WTC11 (cell line): ENCODE data around the gene DNASE1L2.

ENCODE experiments used
- CTCF ChIP-seq: fragments of 200-600 bp; IDR thresholded peaks from 2 replicates; pipeline ENCODE4 v1.8.0; 2022; ENCODE audit warnings: antibody characterized with exemption
- E2F5 ChIP-seq: sonication (generic); formaldehyde crosslinking; IDR thresholded peaks from 2 replicates; pipeline ENCODE4 v1.8.1; 2022; ENCODE audit warnings: mild to moderate bottlenecking, moderate library complexity, missing genetic modification reagents
- ELF4 ChIP-seq: sonication (generic); formaldehyde crosslinking; IDR thresholded peaks from 2 replicates; pipeline ENCODE4 v1.8.1; 2022; ENCODE audit warnings: low read depth, mild to moderate bottlenecking, moderate library complexity, missing genetic modification reagents
- GRHL2 ChIP-seq: fragments of 250-450 bp; sonication (Bioruptor Pico); IDR thresholded peaks from 2 replicates; pipeline ENCODE4 v1.8.0; 2022; ENCODE audit warnings: mild to moderate bottlenecking, moderate library complexity; ENCODE audit not compliant: insufficient replicate concordance, severe bottlenecking
- HMGXB4 ChIP-seq: sonication (generic); formaldehyde crosslinking; IDR thresholded peaks from 2 replicates; pipeline ENCODE4 v1.8.1; 2023; ENCODE audit warnings: mild to moderate bottlenecking, moderate library complexity, missing genetic modification reagents
- IRF1 ChIP-seq: sonication (generic); formaldehyde crosslinking; IDR thresholded peaks from 2 replicates; pipeline ENCODE4 v1.8.0; 2023; ENCODE audit warnings: missing genetic modification reagents
- JAZF1 ChIP-seq: fragments of 250-450 bp; sonication (Bioruptor Pico); IDR thresholded peaks from 2 replicates; pipeline ENCODE4 v1.9.0; 2021; ENCODE audit warnings: moderate library complexity, mild to moderate bottlenecking, inconsistent platforms
- JUN ChIP-seq: sonication (generic); formaldehyde crosslinking; IDR thresholded peaks from 2 replicates; pipeline ENCODE4 v1.8.0; 2023; ENCODE audit warnings: mild to moderate bottlenecking, missing genetic modification reagents
- SP1 ChIP-seq: sonication (generic); formaldehyde crosslinking; conservative IDR thresholded peaks from 2 replicates; pipeline ENCODE4 v1.8.1; 2022; ENCODE audit warnings: missing genetic modification reagents
- TCF7 ChIP-seq: sonication (generic); formaldehyde crosslinking; IDR thresholded peaks from 2 replicates; pipeline ENCODE4 v1.8.0; 2022; ENCODE audit warnings: mild to moderate bottlenecking, low read depth, missing genetic modification reagents, moderate library complexity
- ZBTB21 ChIP-seq: sonication (generic); formaldehyde crosslinking; IDR thresholded peaks from 2 replicates; pipeline ENCODE4 v1.8.1; 2023; ENCODE audit warnings: mild to moderate bottlenecking, missing genetic modification reagents, borderline replicate concordance
- ZNF219 ChIP-seq: sonication (generic); formaldehyde crosslinking; IDR thresholded peaks from 2 replicates; pipeline ENCODE4 v1.8.0; 2023; ENCODE audit warnings: missing genetic modification reagents, mild to moderate bottlenecking, borderline replicate concordance
- TF ChIP-seq, protein P1 (sequence below): sonication (generic); formaldehyde crosslinking; IDR thresholded peaks from 2 replicates; pipeline ENCODE4 v1.8.0; 2022; ENCODE audit warnings: mild to moderate bottlenecking, missing genetic modification reagents

DNA sequence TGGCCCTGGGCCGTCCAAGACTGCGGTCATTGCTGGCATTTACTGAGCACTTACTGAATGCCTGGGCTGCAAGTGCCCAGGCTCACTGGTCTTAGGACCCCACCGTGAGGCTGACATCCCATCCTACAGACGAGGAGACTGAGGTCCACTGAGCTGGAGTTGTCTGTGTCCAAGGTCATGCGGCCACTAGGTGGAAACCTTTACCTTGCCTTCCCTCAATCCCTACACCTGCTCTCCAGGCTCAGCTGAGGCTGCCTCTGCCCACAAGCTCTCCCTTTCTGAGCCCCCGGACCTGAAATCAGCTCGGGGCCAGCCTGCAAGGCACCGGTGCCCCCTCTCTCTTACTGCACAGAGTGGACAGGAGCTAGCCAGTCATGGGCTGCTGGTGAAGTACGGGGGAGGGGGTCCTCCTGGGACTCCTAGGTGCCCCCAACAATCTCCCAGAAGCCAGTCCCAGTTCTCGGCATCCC lies 41.4 kb upstream of the DNASE1L2 start:
- TF ChIP-seq, protein P1, sequence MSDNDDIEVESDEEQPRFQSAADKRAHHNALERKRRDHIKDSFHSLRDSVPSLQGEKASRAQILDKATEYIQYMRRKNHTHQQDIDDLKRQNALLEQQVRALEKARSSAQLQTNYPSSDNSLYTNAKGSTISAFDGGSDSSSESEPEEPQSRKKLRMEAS (CRISPR knock-in tag), result no peak
- TF ChIP-seq CTCF (0 out of 2 replicates have a peak, but pooled peaks have one; percentile 33), JUN (no peak), GRHL2 (CRISPR knock-in tag) (no peak), SP1 (CRISPR knock-in tag) (0 out of 2 replicates have a peak, but pooled peaks have one; percentile 24), IRF1 (CRISPR knock-in tag) (no peak), ZBTB21 (no peak), TCF7 (CRISPR knock-in tag) (no peak), JAZF1 (CRISPR knock-in tag) (no peak), HMGXB4 (CRISPR knock-in tag) (0 out of 2 replicates have a peak, but pooled peaks have one; percentile 48), E2F5 (CRISPR knock-in tag) (no peak), ZNF219 (CRISPR knock-in tag) (no peak), ELF4 (no peak)
